HepG2 (cell line): Measurements from ENCODE around the gene ATRN. TPM values are rescaled to one million over a fixed set of nuclear protein-coding genes. Genes with fewer than 3 reads are reported as not detected.
A peak's percentile ranks its signal among the peaks of the same experiment; 100 is the strongest.

ENCODE experiments used
- FOXO1 ChIP-seq: sonication (generic); formaldehyde crosslinking; IDR thresholded peaks from 2 replicates; pipeline ENCODE4 v1.4.0; 2020; ENCODE audit warnings: missing genetic modification reagents
- HMG20A ChIP-seq: IDR thresholded peaks from 2 replicates; pipeline ENCODE4 v1.6.1; 2016; ENCODE audit warnings: borderline replicate concordance
- NFE2 ChIP-seq: sonication (generic); formaldehyde crosslinking; IDR thresholded peaks from 2 replicates; pipeline ENCODE4 v1.4.0; 2020; ENCODE audit warnings: missing genetic modification reagents
- PAF1 ChIP-seq: IDR thresholded peaks from 2 replicates; pipeline ENCODE4 v1.6.1; 2016; ENCODE audit warnings: missing genetic modification reagents, missing compliant biosample characterization
- RXRB ChIP-seq: IDR thresholded peaks from 2 replicates; pipeline ENCODE4 v1.6.1; 2016; ENCODE audit warnings: borderline replicate concordance, missing genetic modification reagents, missing compliant biosample characterization
- SAP130 ChIP-seq: IDR thresholded peaks from 2 replicates; pipeline ENCODE4 v1.6.1; 2016; ENCODE audit warnings: low read depth
- ZFY ChIP-seq: sonication (generic); formaldehyde crosslinking; IDR thresholded peaks from 2 replicates; pipeline ENCODE4 v1.4.0; 2020; ENCODE audit warnings: missing genetic modification reagents
- ZMAT3 ChIP-seq: sonication (generic); formaldehyde crosslinking; conservative IDR thresholded peaks from 2 replicates; pipeline ENCODE4 v1.7.0; 2021; ENCODE audit warnings: missing genetic modification reagents
- ZNF20 ChIP-seq: sonication (generic); formaldehyde crosslinking; IDR thresholded peaks from 2 replicates; pipeline ENCODE4 v1.4.0; 2020; ENCODE audit warnings: mild to moderate bottlenecking, moderate library complexity, missing genetic modification reagents
- ZNF225 ChIP-seq: sonication (generic); formaldehyde crosslinking; IDR thresholded peaks from 2 replicates; pipeline ENCODE4 v1.4.0; 2020; ENCODE audit warnings: mild to moderate bottlenecking, missing genetic modification reagents
- ZNF616 ChIP-seq: sonication (generic); formaldehyde crosslinking; IDR thresholded peaks from 2 replicates; pipeline ENCODE4 v1.5.0; 2020; ENCODE audit warnings: low read depth, mild to moderate bottlenecking, missing genetic modification reagents
- ZNF678 ChIP-seq: sonication (generic); formaldehyde crosslinking; IDR thresholded peaks from 2 replicates; pipeline ENCODE4 v1.4.0; 2020; ENCODE audit warnings: mild to moderate bottlenecking, missing genetic modification reagents
- polyA plus RNA-seq, 8 experiments: library from polyadenylated mRNA; depleted of rRNA in 3 of 8; stranded (reverse) in 7 of 8; unstranded in 1 of 8; fragments of >200 nt; fragmentation: Illumina TruSeq in 4 of 8; extraction: Trizol in 4 of 8; gene quantifications; 2 replicates each; pipeline versions ENCODE4 v1.2.1 to v1.2.3, GENCODE V29; 2011 to 2016; ENCODE audit warnings: low read depth in 4 of 8, missing spikeins in 1 of 8, mixed read lengths in 1 of 8; ENCODE audit not compliant: insufficient read depth in 1 of 8
- total RNA-seq, 5 experiments: library from RNA; depleted of rRNA; stranded (reverse); fragments of >200 nt; fragmentation: Illumina TruSeq; extraction: Trizol; gene quantifications; 2 replicates each; pipeline ENCODE4 v1.2.3, GENCODE V29; 2016; ENCODE audit warnings: low read depth in 1 of 5
- TF ChIP-seq, protein P1 (sequence below): sonication (generic); formaldehyde crosslinking; conservative IDR thresholded peaks from 2 replicates; pipeline ENCODE4 v1.4.0; 2020; ENCODE audit warnings: missing genetic modification reagents
- TF ChIP-seq, protein P2 (sequence below): sonication (generic); formaldehyde crosslinking; IDR thresholded peaks from 2 replicates; pipeline ENCODE4 v1.4.0; 2020; ENCODE audit warnings: missing genetic modification reagents
- TF ChIP-seq, protein P3 (sequence below): sonication (generic); formaldehyde crosslinking; IDR thresholded peaks from 2 replicates; pipeline ENCODE4 v1.4.0; 2020; ENCODE audit warnings: low read depth, mild to moderate bottlenecking, missing genetic modification reagents
- TF ChIP-seq, protein P4 (sequence below): sonication (generic); formaldehyde crosslinking; IDR thresholded peaks from 2 replicates; pipeline ENCODE4 v1.8.0; 2022; ENCODE audit warnings: mild to moderate bottlenecking, missing genetic modification reagents, moderate library complexity
- TF ChIP-seq, protein P5 (sequence below): sonication (generic); formaldehyde crosslinking; IDR thresholded peaks from 2 replicates; pipeline ENCODE4 v1.5.0; 2020; ENCODE audit warnings: mild to moderate bottlenecking, missing genetic modification reagents
- TF ChIP-seq, protein P6 (sequence below): sonication (generic); formaldehyde crosslinking; IDR thresholded peaks from 2 replicates; pipeline ENCODE4 v1.4.0; 2020; ENCODE audit warnings: mild to moderate bottlenecking, missing genetic modification reagents

The ATRN gene
- total and polyA plus RNA-seq, 2 of the 13 experiments (the other 11 are each of a cell fraction or from before 2014, with no cell fraction given), result 44.2 to 81.1 TPM

DNA sequence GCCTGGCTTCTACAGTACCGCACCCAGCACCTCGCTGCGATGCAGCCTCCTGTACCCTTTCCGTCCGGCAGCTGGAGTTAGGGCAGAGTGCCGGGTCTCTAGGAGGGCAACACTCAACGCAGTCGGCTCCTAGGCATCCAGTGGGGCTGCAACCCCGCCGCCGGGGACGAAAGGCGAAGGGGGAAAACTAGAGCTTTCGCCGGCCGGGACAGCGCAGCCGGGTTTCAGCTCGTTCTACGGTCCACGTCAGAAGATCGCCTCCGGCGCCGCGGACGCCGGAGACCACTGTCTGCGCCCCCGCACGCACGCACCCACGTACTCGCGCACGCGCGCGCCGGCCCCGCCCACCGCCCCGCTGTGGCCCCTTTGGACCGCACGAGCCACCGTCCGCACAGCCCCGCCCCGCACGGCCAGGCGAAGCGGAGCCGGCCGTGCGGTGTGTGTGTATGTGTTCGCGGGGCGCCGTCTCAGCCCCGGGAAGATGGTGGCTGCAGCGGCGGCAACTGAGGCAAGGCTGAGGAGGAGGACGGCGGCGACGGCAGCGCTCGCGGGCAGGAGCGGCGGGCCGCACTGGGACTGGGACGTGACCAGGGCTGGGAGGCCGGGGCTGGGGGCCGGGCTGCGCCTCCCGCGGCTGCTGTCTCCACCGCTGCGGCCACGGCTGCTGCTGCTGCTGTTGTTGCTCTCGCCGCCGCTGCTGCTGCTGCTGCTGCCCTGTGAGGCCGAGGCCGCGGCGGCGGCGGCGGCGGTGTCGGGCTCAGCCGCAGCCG lies at the start of gene ATRN (continued):
- TF ChIP-seq, protein P1, sequence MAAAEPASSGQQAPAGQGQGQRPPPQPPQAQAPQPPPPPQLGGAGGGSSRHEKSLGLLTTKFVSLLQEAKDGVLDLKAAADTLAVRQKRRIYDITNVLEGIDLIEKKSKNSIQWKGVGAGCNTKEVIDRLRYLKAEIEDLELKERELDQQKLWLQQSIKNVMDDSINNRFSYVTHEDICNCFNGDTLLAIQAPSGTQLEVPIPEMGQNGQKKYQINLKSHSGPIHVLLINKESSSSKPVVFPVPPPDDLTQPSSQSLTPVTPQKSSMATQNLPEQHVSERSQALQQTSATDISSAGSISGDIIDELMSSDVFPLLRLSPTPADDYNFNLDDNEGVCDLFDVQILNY (CRISPR knock-in tag), result no peak
- TF ChIP-seq ZNF20 (CRISPR knock-in tag) (no peak; the same call in 1 of the 2 replicates), ZMAT3 (peak; percentile 95), PAF1 (CRISPR knock-in tag) (no peak), NFE2 (CRISPR knock-in tag) (no peak), FOXO1 (CRISPR knock-in tag) (peak; percentile 78; the same call in 1 of the 2 replicates), RXRB (CRISPR knock-in tag) (peak; percentile 66; the same call in 1 of the 2 replicates), HMG20A (CRISPR knock-in tag) (peak; percentile 54; the same call in 1 of the 2 replicates), SAP130 (CRISPR knock-in tag) (peak; percentile 99), ZNF225 (CRISPR knock-in tag) (peak; percentile 90), ZNF616 (CRISPR knock-in tag) (peak; percentile 94), ZFY (CRISPR knock-in tag) (peak; percentile 97), ZNF678 (CRISPR knock-in tag) (peak; percentile 93; the same call in 1 of the 2 replicates)
- TF ChIP-seq, protein P2, sequence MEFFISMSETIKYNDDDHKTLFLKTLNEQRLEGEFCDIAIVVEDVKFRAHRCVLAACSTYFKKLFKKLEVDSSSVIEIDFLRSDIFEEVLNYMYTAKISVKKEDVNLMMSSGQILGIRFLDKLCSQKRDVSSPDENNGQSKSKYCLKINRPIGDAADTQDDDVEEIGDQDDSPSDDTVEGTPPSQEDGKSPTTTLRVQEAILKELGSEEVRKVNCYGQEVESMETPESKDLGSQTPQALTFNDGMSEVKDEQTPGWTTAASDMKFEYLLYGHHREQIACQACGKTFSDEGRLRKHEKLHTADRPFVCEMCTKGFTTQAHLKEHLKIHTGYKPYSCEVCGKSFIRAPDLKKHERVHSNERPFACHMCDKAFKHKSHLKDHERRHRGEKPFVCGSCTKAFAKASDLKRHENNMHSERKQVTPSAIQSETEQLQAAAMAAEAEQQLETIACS (CRISPR knock-in tag), result peak; percentile 100
- TF ChIP-seq, protein P3, sequence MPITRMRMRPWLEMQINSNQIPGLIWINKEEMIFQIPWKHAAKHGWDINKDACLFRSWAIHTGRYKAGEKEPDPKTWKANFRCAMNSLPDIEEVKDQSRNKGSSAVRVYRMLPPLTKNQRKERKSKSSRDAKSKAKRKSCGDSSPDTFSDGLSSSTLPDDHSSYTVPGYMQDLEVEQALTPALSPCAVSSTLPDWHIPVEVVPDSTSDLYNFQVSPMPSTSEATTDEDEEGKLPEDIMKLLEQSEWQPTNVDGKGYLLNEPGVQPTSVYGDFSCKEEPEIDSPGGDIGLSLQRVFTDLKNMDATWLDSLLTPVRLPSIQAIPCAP (CRISPR knock-in tag), result 0 out of 2 replicates have a peak, but pooled peaks have one; percentile 19
- TF ChIP-seq, protein P4, sequence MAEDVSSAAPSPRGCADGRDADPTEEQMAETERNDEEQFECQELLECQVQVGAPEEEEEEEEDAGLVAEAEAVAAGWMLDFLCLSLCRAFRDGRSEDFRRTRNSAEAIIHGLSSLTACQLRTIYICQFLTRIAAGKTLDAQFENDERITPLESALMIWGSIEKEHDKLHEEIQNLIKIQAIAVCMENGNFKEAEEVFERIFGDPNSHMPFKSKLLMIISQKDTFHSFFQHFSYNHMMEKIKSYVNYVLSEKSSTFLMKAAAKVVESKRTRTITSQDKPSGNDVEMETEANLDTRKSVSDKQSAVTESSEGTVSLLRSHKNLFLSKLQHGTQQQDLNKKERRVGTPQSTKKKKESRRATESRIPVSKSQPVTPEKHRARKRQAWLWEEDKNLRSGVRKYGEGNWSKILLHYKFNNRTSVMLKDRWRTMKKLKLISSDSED (CRISPR knock-in tag), result peak; percentile 85; the same call in 1 of the 2 replicates
- TF ChIP-seq, protein P5, sequence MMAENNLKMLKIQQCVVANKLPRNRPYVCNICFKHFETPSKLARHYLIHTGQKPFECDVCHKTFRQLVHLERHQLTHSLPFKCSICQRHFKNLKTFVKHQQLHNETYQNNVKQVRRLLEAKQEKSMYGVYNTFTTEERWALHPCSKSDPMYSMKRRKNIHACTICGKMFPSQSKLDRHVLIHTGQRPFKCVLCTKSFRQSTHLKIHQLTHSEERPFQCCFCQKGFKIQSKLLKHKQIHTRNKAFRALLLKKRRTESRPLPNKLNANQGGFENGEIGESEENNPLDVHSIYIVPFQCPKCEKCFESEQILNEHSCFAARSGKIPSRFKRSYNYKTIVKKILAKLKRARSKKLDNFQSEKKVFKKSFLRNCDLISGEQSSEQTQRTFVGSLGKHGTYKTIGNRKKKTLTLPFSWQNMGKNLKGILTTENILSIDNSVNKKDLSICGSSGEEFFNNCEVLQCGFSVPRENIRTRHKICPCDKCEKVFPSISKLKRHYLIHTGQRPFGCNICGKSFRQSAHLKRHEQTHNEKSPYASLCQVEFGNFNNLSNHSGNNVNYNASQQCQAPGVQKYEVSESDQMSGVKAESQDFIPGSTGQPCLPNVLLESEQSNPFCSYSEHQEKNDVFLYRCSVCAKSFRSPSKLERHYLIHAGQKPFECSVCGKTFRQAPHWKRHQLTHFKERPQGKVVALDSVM (CRISPR knock-in tag), result peak; percentile 85
- TF ChIP-seq, protein P6, sequence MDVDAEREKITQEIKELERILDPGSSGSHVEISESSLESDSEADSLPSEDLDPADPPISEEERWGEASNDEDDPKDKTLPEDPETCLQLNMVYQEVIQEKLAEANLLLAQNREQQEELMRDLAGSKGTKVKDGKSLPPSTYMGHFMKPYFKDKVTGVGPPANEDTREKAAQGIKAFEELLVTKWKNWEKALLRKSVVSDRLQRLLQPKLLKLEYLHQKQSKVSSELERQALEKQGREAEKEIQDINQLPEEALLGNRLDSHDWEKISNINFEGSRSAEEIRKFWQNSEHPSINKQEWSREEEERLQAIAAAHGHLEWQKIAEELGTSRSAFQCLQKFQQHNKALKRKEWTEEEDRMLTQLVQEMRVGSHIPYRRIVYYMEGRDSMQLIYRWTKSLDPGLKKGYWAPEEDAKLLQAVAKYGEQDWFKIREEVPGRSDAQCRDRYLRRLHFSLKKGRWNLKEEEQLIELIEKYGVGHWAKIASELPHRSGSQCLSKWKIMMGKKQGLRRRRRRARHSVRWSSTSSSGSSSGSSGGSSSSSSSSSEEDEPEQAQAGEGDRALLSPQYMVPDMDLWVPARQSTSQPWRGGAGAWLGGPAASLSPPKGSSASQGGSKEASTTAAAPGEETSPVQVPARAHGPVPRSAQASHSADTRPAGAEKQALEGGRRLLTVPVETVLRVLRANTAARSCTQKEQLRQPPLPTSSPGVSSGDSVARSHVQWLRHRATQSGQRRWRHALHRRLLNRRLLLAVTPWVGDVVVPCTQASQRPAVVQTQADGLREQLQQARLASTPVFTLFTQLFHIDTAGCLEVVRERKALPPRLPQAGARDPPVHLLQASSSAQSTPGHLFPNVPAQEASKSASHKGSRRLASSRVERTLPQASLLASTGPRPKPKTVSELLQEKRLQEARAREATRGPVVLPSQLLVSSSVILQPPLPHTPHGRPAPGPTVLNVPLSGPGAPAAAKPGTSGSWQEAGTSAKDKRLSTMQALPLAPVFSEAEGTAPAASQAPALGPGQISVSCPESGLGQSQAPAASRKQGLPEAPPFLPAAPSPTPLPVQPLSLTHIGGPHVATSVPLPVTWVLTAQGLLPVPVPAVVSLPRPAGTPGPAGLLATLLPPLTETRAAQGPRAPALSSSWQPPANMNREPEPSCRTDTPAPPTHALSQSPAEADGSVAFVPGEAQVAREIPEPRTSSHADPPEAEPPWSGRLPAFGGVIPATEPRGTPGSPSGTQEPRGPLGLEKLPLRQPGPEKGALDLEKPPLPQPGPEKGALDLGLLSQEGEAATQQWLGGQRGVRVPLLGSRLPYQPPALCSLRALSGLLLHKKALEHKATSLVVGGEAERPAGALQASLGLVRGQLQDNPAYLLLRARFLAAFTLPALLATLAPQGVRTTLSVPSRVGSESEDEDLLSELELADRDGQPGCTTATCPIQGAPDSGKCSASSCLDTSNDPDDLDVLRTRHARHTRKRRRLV (CRISPR knock-in tag), result peak; percentile 86
